Dendritic cell treated with granulocyte-macrophage colony-stimulating factor and Interleukin-4, amounts not matched to agents 40 ng/mL and 50 ng/mL, for 4 days (primary cell): ENCODE results near the gene RBFOX1.

ENCODE experiments used
- H3K27ac Mint-ChIP-seq: one replicate; pipeline ENCODE4 v1.8.0; 2022; ENCODE audit warnings: mild to moderate bottlenecking, mixed read lengths
- H3K27me3 Mint-ChIP-seq: one replicate; pipeline ENCODE4 v1.8.0; 2022; ENCODE audit warnings: mild to moderate bottlenecking, mixed read lengths
- H3K36me3 Mint-ChIP-seq: one replicate; pipeline ENCODE4 v1.8.0; 2022; ENCODE audit warnings: low read depth, mixed read lengths
- H3K4me1 Mint-ChIP-seq: one replicate; pipeline ENCODE4 v1.8.0; 2022; ENCODE audit warnings: low read depth, mixed read lengths
- H3K4me3 Mint-ChIP-seq: one replicate; pipeline ENCODE4 v1.8.0; 2022; ENCODE audit warnings: mild to moderate bottlenecking, moderate library complexity, mixed read lengths
- H3K9me3 Mint-ChIP-seq: one replicate; pipeline ENCODE4 v1.8.0; 2022; ENCODE audit warnings: mixed read lengths
- intact Hi-C: fragments of 100-400 bp; cut with micrococcal nuclease; formaldehyde crosslinking; loops from one replicate; pipeline ENCODE4 v1.15.0; 2022

RBFOX1 gene

GRCh38 chr16:7545251-7545650 lies 212.6 kb downstream of the RBFOX1 start:
- Mint-ChIP-seq H3K27me3 (no peaks in the 10 kb centered on the region), H3K4me1 (no peaks in the 10 kb centered on the region), H3K9me3 (no peaks in the 10 kb centered on the region), H3K27ac (no peak overlapping the region), H3K4me3 (no peak overlapping the region), H3K36me3 (no peaks in the 10 kb centered on the region)
- intact Hi-C loops: no loop called here

DNA sequence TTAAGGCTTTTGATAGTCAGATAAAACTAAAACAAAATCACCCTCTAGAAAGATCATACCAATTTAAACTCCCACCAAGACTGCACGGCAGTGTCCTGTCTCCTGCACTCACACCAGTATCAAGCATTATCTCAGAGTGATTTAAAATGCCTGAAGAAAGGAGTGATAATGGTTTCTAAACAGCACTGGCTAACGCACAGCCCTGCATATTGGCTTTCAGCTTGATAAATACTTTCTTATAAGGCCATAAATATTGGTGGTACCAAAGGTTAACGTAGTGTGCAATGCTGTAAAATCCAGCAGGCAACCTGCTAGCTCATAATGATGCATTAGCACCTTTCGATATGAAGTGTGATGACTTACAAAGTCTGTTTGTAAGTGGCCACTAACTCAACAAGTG lies 214.3 kb downstream of the RBFOX1 start:
- intact Hi-C loops: no loop called here
- H3K27ac Mint-ChIP-seq: no peak overlapping the region
- H3K4me1 Mint-ChIP-seq: no peaks in the 10 kb centered on the region
- H3K27me3 Mint-ChIP-seq: no peaks in the 10 kb centered on the region
- no peak overlapping the region for H3K4me3 Mint-ChIP-seq
- no peaks in the 10 kb centered on the region for H3K9me3 Mint-ChIP-seq
- H3K36me3 Mint-ChIP-seq: no peaks in the 10 kb centered on the region

- H3K4me3 Mint-ChIP-seq: no peak overlapping the region
- no peaks in the 10 kb centered on the region for H3K36me3 Mint-ChIP-seq
- H3K27me3 Mint-ChIP-seq: no peaks in the 10 kb centered on the region
- H3K4me1 Mint-ChIP-seq: no peaks in the 10 kb centered on the region
- no peaks in the 10 kb centered on the region for H3K9me3 Mint-ChIP-seq
- H3K27ac Mint-ChIP-seq: no peak overlapping the region
- intact Hi-C loops: no loop called here
These were observed 215.1 kb downstream of the RBFOX1 start for GRCh38 chr16:7547736-7548135.

- H3K9me3 Mint-ChIP-seq: no peaks in the 10 kb centered on the region
- H3K4me3 Mint-ChIP-seq: no peak overlapping the region
- H3K4me1 Mint-ChIP-seq: no peaks in the 10 kb centered on the region
- H3K36me3 Mint-ChIP-seq: no peaks in the 10 kb centered on the region
- H3K27ac Mint-ChIP-seq: no peak overlapping the region
- no peaks in the 10 kb centered on the region for H3K27me3 Mint-ChIP-seq
- intact Hi-C loops: no loop called here
These were observed 216.2 kb downstream of the RBFOX1 start for GRCh38 chr16:7548796-7549318.

GRCh38 chr16:7550096-7550495 lies 217.5 kb downstream of the RBFOX1 start:
- no peaks in the 10 kb centered on the region for H3K9me3 Mint-ChIP-seq
- no peaks in the 10 kb centered on the region for H3K4me1 Mint-ChIP-seq
- H3K4me3 Mint-ChIP-seq: no peak overlapping the region
- H3K36me3 Mint-ChIP-seq: no peaks in the 10 kb centered on the region
- intact Hi-C loops: no loop called here
- H3K27me3 Mint-ChIP-seq: no peaks in the 10 kb centered on the region
- no peak overlapping the region for H3K27ac Mint-ChIP-seq

- Mint-ChIP-seq H3K36me3 (no peaks in the 10 kb centered on the region), H3K4me3 (no peak overlapping the region), H3K4me1 (no peaks in the 10 kb centered on the region), H3K9me3 (no peaks in the 10 kb centered on the region), H3K27me3 (no peaks in the 10 kb centered on the region), H3K27ac (no peak overlapping the region)
- intact Hi-C loops: no loop called here
These were observed 222.8 kb downstream of the RBFOX1 start for GRCh38 chr16:7555459-7555858.

DNA sequence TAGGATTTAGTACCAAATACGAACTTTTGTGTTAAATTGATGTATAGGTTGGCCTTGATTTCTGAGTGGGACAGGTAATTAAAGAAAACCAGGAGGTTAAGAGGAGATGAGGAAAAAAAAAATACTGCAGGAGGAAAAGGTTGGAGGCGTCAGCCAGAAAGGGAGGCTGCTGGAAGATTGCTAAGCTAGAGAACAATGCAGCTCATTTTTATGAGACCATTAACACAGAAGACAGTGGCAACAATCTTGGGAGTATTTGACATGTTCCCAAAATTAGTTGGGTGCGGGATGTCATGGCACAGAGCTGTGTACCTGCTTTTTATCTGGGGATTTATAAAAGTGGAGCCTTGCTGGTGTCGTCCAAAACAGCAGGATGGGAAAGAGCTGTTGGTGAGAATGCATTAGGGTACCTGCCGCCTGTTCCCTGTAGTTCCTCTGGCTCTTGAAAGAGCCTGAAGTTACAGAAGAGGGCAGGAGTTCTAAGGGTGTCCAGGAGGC lies 229.3 kb downstream of the RBFOX1 start:
- Mint-ChIP-seq H3K27me3 (no peaks in the 10 kb centered on the region), H3K4me1 (no peaks in the 10 kb centered on the region), H3K27ac (no peak overlapping the region), H3K36me3 (no peaks in the 10 kb centered on the region), H3K4me3 (no peak overlapping the region), H3K9me3 (no peaks in the 10 kb centered on the region)
- intact Hi-C loops: no loop called here

DNA sequence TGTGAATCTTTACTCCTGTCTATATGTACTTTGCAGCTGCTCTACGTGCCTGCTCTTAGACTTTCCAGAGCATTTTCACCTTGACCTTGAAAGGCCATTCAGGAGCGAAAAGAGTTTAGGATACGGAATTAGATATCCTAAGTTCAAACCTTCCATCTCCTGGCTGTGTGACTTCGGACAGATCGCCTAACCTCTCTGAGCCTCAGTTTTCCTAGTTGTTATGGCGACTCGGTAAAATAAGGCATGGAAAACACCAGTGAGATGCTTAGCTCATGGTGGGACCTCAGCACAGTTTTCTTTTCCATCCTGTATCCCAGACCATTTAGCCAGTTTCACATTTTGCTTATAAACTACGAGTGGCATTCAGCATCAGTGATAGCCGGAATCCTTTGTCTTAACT lies 233.7 kb downstream of the RBFOX1 start:
- no peaks in the 10 kb centered on the region for H3K27me3 Mint-ChIP-seq
- no peaks in the 10 kb centered on the region for H3K9me3 Mint-ChIP-seq
- no peak overlapping the region for H3K4me3 Mint-ChIP-seq
- H3K27ac Mint-ChIP-seq: no peak overlapping the region
- no peaks in the 10 kb centered on the region for H3K36me3 Mint-ChIP-seq
- H3K4me1 Mint-ChIP-seq: no peaks in the 10 kb centered on the region
- intact Hi-C loops: no loop called here

- H3K36me3 Mint-ChIP-seq: no peaks in the 10 kb centered on the region
- intact Hi-C loops: no loop called here
- no peaks in the 10 kb centered on the region for H3K9me3 Mint-ChIP-seq
- no peak overlapping the region for H3K27ac Mint-ChIP-seq
- no peaks in the 10 kb centered on the region for H3K27me3 Mint-ChIP-seq
- H3K4me1 Mint-ChIP-seq: no peaks in the 10 kb centered on the region
- H3K4me3 Mint-ChIP-seq: no peak overlapping the region
These were observed 238.7 kb downstream of the RBFOX1 start for GRCh38 chr16:7571366-7571765.

GRCh38 chr16:7577588-7577987 lies 244.9 kb downstream of the RBFOX1 start:
- intact Hi-C loops: no loop called here
- H3K36me3 Mint-ChIP-seq: no peaks in the 10 kb centered on the region
- no peak overlapping the region for H3K27ac Mint-ChIP-seq
- no peaks in the 10 kb centered on the region for H3K27me3 Mint-ChIP-seq
- H3K4me1 Mint-ChIP-seq: no peaks in the 10 kb centered on the region
- H3K9me3 Mint-ChIP-seq: no peaks in the 10 kb centered on the region
- no peak overlapping the region for H3K4me3 Mint-ChIP-seq

- Mint-ChIP-seq H3K27ac (no peak overlapping the region), H3K4me1 (no peaks in the 10 kb centered on the region), H3K9me3 (no peaks in the 10 kb centered on the region), H3K36me3 (no peaks in the 10 kb centered on the region), H3K27me3 (no peaks in the 10 kb centered on the region), H3K4me3 (no peak overlapping the region)
- intact Hi-C loops: no loop called here
These were observed 246.8 kb downstream of the RBFOX1 start for GRCh38 chr16:7579454-7579853.

DNA sequence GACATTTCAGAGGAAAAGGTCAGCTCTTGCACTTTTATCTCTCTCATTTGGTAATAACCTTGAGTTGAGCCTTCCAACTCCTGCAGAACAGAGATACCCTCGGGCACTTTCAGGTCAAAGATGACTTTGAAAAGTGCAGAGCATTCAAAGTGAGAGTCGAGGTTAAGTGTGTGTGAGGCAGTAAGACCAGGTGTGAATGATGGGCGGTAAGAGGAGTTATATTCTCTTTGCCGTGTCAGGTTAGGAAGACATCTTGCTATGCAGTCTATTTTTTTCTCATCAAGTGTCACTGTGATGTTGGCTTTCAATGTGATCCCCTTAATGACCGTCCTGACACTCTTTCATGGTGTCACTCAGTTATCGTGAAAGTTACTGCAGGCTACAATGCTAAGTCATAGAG lies 248.5 kb downstream of the RBFOX1 start:
- Mint-ChIP-seq H3K4me1 (no peaks in the 10 kb centered on the region), H3K4me3 (no peak overlapping the region), H3K36me3 (no peaks in the 10 kb centered on the region), H3K9me3 (no peaks in the 10 kb centered on the region), H3K27me3 (no peaks in the 10 kb centered on the region), H3K27ac (no peak overlapping the region)
- intact Hi-C loops: no loop called here

- Mint-ChIP-seq H3K36me3 (no peaks in the 10 kb centered on the region), H3K4me3 (no peak overlapping the region), H3K9me3 (no peaks in the 10 kb centered on the region), H3K27ac (no peak overlapping the region), H3K27me3 (no peaks in the 10 kb centered on the region), H3K4me1 (no peaks in the 10 kb centered on the region)
- intact Hi-C loops: no loop called here
These were observed 250.8 kb downstream of the RBFOX1 start for GRCh38 chr16:7583396-7583795.

- Mint-ChIP-seq H3K27ac (no peak overlapping the region), H3K4me1 (no peaks in the 10 kb centered on the region), H3K4me3 (no peak overlapping the region), H3K9me3 (no peaks in the 10 kb centered on the region), H3K36me3 (no peaks in the 10 kb centered on the region), H3K27me3 (no peaks in the 10 kb centered on the region)
- intact Hi-C loops: no loop called here
These were observed 251.9 kb downstream of the RBFOX1 start for GRCh38 chr16:7584561-7584960.

DNA sequence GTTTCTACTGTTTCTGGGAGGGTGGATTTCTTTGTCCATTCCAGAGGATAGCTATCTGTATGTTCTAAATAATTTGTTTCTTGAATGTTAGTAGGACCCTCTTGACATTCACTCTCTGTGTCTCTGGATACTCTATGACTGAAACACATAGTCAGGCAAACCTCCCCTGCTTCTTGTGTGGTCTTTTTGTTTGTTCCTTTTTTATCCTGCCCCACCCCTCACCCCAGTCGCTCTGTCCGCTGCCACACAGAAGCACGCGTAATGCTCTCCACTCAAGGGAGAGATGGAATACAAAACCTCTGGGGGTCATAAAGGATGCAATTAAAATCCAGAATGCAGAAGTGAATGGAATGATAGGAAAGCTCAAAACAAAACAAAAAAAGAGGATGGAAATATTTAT lies 253.1 kb downstream of the RBFOX1 start:
- no peaks in the 10 kb centered on the region for H3K4me1 Mint-ChIP-seq
- H3K4me3 Mint-ChIP-seq: no peak overlapping the region
- no peaks in the 10 kb centered on the region for H3K27me3 Mint-ChIP-seq
- H3K36me3 Mint-ChIP-seq: no peaks in the 10 kb centered on the region
- no peaks in the 10 kb centered on the region for H3K9me3 Mint-ChIP-seq
- intact Hi-C loops: no loop called here
- no peak overlapping the region for H3K27ac Mint-ChIP-seq
